Ovary (tissue), 3 donors: ENCODE measurements around the gene LGALS7B.

Source experiments
- EP300 ChIP-seq: sonication (generic); formaldehyde crosslinking; IDR thresholded peaks from one replicate; pipeline ENCODE4 v1.6.1; 2017; ENCODE audit warnings: antibody characterized with exemption
- POLR2A ChIP-seq: fragments of 450-650 bp; IDR thresholded peaks from one replicate; pipeline ENCODE4 v1.6.1; 2017; ENCODE audit warnings: antibody characterized with exemption, mild to moderate bottlenecking, moderate library complexity
- TF ChIP-seq, protein P1 (sequence below), 3 donors: fragments of 450-650 bp in 2 of 3; fragments of 200-600 bp in 1 of 3; IDR thresholded peaks; one replicate each; pipeline versions ENCODE4 v1.5.1 to v1.8.0; 2016 to 2022; ENCODE audit warnings: antibody characterized with exemption in 3 of 3, mild to moderate bottlenecking in 1 of 3
- donor health status: DM: no; HTN: no; CAD: no.

DNA sequence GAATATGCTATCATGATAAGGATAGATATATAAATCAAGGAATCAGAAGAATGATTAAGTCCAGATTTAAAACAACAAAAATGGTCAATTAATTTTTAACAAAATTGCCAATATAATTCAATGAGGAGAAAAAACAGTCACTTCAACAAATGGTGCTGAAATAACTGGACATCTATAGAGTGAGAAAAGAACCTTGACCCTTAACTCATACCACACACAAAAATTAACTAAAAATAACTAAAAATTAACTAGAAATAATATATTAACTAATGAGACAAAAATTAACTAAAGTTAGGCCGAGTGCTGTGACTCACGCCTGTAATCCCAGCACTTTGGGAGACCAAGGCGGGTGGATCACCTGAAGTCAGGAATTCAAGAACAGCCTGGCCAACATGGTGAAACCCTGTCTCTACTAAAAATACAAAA is 25.2 kb upstream of the LGALS7B start:
- TF ChIP-seq, protein P1, sequence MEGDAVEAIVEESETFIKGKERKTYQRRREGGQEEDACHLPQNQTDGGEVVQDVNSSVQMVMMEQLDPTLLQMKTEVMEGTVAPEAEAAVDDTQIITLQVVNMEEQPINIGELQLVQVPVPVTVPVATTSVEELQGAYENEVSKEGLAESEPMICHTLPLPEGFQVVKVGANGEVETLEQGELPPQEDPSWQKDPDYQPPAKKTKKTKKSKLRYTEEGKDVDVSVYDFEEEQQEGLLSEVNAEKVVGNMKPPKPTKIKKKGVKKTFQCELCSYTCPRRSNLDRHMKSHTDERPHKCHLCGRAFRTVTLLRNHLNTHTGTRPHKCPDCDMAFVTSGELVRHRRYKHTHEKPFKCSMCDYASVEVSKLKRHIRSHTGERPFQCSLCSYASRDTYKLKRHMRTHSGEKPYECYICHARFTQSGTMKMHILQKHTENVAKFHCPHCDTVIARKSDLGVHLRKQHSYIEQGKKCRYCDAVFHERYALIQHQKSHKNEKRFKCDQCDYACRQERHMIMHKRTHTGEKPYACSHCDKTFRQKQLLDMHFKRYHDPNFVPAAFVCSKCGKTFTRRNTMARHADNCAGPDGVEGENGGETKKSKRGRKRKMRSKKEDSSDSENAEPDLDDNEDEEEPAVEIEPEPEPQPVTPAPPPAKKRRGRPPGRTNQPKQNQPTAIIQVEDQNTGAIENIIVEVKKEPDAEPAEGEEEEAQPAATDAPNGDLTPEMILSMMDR (IDR thresholded peaks at IDR 0.05) = no peak
- TF ChIP-seq POLR2A (no peak), EP300 (no peak)
